ENCODE measurements around the gene LRTM1. TPM values are rescaled to one million over a fixed set of nuclear protein-coding genes. Genes with fewer than 3 reads are reported as not detected.

The LRTM1 gene
- total RNA-seq, 1 experiment from 2014 or later = not detected

GRCh38 chr3:54964081-54964480 lies 36.2 kb upstream of the LRTM1 start:
- Histone ChIP-seq H3K36me3 (ENCODE audit: insufficient read depth, low read length) (no peaks in the 10 kb centered on the region), H3K9ac (ENCODE audit: low read length) (no peak overlapping the region), H3K9me2 (replicated peaks; ENCODE audit: insufficient read depth, low read length) (no peaks in the 10 kb centered on the region), H3K4me3 (ENCODE audit: low read length) (no peak overlapping the region), H4K20me1 (ENCODE audit: insufficient read depth, low read depth, low read length) (no peaks in the 10 kb centered on the region), H3K9me3 (ENCODE audit: low read length) (no peaks in the 10 kb centered on the region), H3K4me2 (ENCODE audit: low read depth, low read length, poor library complexity, severe bottlenecking) (no peak overlapping the region), H3K79me2 (ENCODE audit: low read length) (no peaks in the 10 kb centered on the region), H2AFZ (ENCODE audit: low read length) (no peak overlapping the region), H3K4me1 (ENCODE audit: low read length) (no peaks in the 10 kb centered on the region), H3K27ac (ENCODE audit: low read length) (no peak overlapping the region), H3K27me3 (ENCODE audit: low read length) (no peaks in the 10 kb centered on the region)
- DNase-seq = no peak

- H3K79me2 ChIP-seq (ENCODE audit: low read length) = no peaks in the 10 kb centered on the region
These were observed 35.8 kb upstream of the LRTM1 start for GRCh38 chr3:54963641-54964040.

GRCh38 chr3:54962200-54962599 lies 34.3 kb upstream of the LRTM1 start:
- no peaks in the 10 kb centered on the region for H3K4me1 ChIP-seq (ENCODE audit: low read length)
- no peaks in the 10 kb centered on the region for H3K9me3 ChIP-seq (ENCODE audit: low read length)

More at GRCh38 chr3:54963641-54964040, 35.8 kb upstream of the LRTM1 start:
- Histone ChIP-seq H3K4me1 (ENCODE audit: low read length) (no peaks in the 10 kb centered on the region), H3K9ac (ENCODE audit: low read length) (no peak overlapping the region), H3K36me3 (ENCODE audit: insufficient read depth, low read length) (no peaks in the 10 kb centered on the region), H3K9me3 (ENCODE audit: low read length) (no peaks in the 10 kb centered on the region), H3K4me3 (ENCODE audit: low read length) (no peak overlapping the region), H2AFZ (ENCODE audit: low read length) (no peak overlapping the region), H3K9me2 (replicated peaks; ENCODE audit: insufficient read depth, low read length) (no peaks in the 10 kb centered on the region), H3K27me3 (ENCODE audit: low read length) (no peaks in the 10 kb centered on the region), H3K27ac (ENCODE audit: low read length) (no peak overlapping the region), H4K20me1 (ENCODE audit: insufficient read depth, low read depth, low read length) (no peaks in the 10 kb centered on the region), H3K4me2 (ENCODE audit: low read depth, low read length, poor library complexity, severe bottlenecking) (no peak overlapping the region)
- DNase-seq = no peak

GRCh38 chr3:54960701-54961100 lies 32.8 kb upstream of the LRTM1 start:
- Histone ChIP-seq H3K4me3 (ENCODE audit: low read length) (no peak overlapping the region), H3K36me3 (ENCODE audit: insufficient read depth, low read length) (no peaks in the 10 kb centered on the region), H3K79me2 (ENCODE audit: low read length) (no peaks in the 10 kb centered on the region), H2AFZ (ENCODE audit: low read length) (no peak overlapping the region), H4K20me1 (ENCODE audit: insufficient read depth, low read depth, low read length) (no peaks in the 10 kb centered on the region), H3K9me3 (ENCODE audit: low read length) (no peaks in the 10 kb centered on the region), H3K27ac (ENCODE audit: low read length) (no peak overlapping the region), H3K27me3 (ENCODE audit: low read length) (no peaks in the 10 kb centered on the region), H3K4me2 (ENCODE audit: low read depth, low read length, poor library complexity, severe bottlenecking) (no peak overlapping the region), H3K9ac (ENCODE audit: low read length) (no peak overlapping the region), H3K4me1 (ENCODE audit: low read length) (no peaks in the 10 kb centered on the region), H3K9me2 (replicated peaks; ENCODE audit: insufficient read depth, low read length) (no peaks in the 10 kb centered on the region)
- DNase-seq = no peak

More at GRCh38 chr3:54962200-54962599, 34.3 kb upstream of the LRTM1 start:
- DNase-seq = no peak
- H3K79me2 ChIP-seq (ENCODE audit: low read length) = no peaks in the 10 kb centered on the region
- no peak overlapping the region for H2AFZ ChIP-seq (ENCODE audit: low read length)
- no peak overlapping the region for H3K9ac ChIP-seq (ENCODE audit: low read length)
- no peak overlapping the region for H3K27ac ChIP-seq (ENCODE audit: low read length)
- no peak overlapping the region for H3K4me3 ChIP-seq (ENCODE audit: low read length)
- no peak overlapping the region for H3K4me2 ChIP-seq (ENCODE audit: low read depth, low read length, poor library complexity, severe bottlenecking)
- no peaks in the 10 kb centered on the region for H3K36me3 ChIP-seq (ENCODE audit: insufficient read depth, low read length)
- no peaks in the 10 kb centered on the region for H3K9me2 ChIP-seq (replicated peaks; ENCODE audit: insufficient read depth, low read length)
- H3K27me3 ChIP-seq (ENCODE audit: low read length) = no peaks in the 10 kb centered on the region
- no peaks in the 10 kb centered on the region for H4K20me1 ChIP-seq (ENCODE audit: insufficient read depth, low read depth, low read length)

GRCh38 chr3:54960082-54960481 lies 32.2 kb upstream of the LRTM1 start:
- Histone ChIP-seq H2AFZ (ENCODE audit: low read length) (no peak overlapping the region), H4K20me1 (ENCODE audit: insufficient read depth, low read depth, low read length) (no peaks in the 10 kb centered on the region), H3K36me3 (ENCODE audit: insufficient read depth, low read length) (no peaks in the 10 kb centered on the region), H3K4me2 (ENCODE audit: low read depth, low read length, poor library complexity, severe bottlenecking) (no peak overlapping the region), H3K4me1 (ENCODE audit: low read length) (no peaks in the 10 kb centered on the region), H3K27ac (ENCODE audit: low read length) (no peak overlapping the region), H3K4me3 (ENCODE audit: low read length) (no peak overlapping the region), H3K79me2 (ENCODE audit: low read length) (no peaks in the 10 kb centered on the region), H3K27me3 (ENCODE audit: low read length) (no peaks in the 10 kb centered on the region), H3K9ac (ENCODE audit: low read length) (no peak overlapping the region), H3K9me2 (replicated peaks; ENCODE audit: insufficient read depth, low read length) (no peaks in the 10 kb centered on the region), H3K9me3 (ENCODE audit: low read length) (no peaks in the 10 kb centered on the region)
- no peak for DNase-seq

GRCh38 chr3:54957711-54958110 lies 29.9 kb upstream of the LRTM1 start:
- no peak overlapping the region for H3K4me3 ChIP-seq (ENCODE audit: low read length)
- H3K9me3 ChIP-seq (ENCODE audit: low read length) = no peaks in the 10 kb centered on the region
- no peaks in the 10 kb centered on the region for H4K20me1 ChIP-seq (ENCODE audit: insufficient read depth, low read depth, low read length)
- no peaks in the 10 kb centered on the region for H3K4me1 ChIP-seq (ENCODE audit: low read length)
- no peak overlapping the region for H3K4me2 ChIP-seq (ENCODE audit: low read depth, low read length, poor library complexity, severe bottlenecking)
- no peak overlapping the region for H3K9ac ChIP-seq (ENCODE audit: low read length)
- H3K27me3 ChIP-seq (ENCODE audit: low read length) = no peaks in the 10 kb centered on the region
- no peaks in the 10 kb centered on the region for H3K79me2 ChIP-seq (ENCODE audit: low read length)
- no peak for DNase-seq
- H3K9me2 ChIP-seq (replicated peaks; ENCODE audit: insufficient read depth, low read length) = no peaks in the 10 kb centered on the region
- no peak overlapping the region for H2AFZ ChIP-seq (ENCODE audit: low read length)
- no peak overlapping the region for H3K27ac ChIP-seq (ENCODE audit: low read length)
- H3K36me3 ChIP-seq (ENCODE audit: insufficient read depth, low read length) = no peaks in the 10 kb centered on the region

GRCh38 chr3:54955941-54956340 lies 28.1 kb upstream of the LRTM1 start:
- no peak overlapping the region for H3K9ac ChIP-seq (ENCODE audit: low read length)

GRCh38 chr3:54955496-54955895 lies 27.6 kb upstream of the LRTM1 start:
- Histone ChIP-seq H3K9ac (ENCODE audit: low read length) (no peak overlapping the region), H3K4me1 (ENCODE audit: low read length) (no peaks in the 10 kb centered on the region), H3K27ac (ENCODE audit: low read length) (no peak overlapping the region), H3K36me3 (ENCODE audit: insufficient read depth, low read length) (no peaks in the 10 kb centered on the region), H2AFZ (ENCODE audit: low read length) (no peak overlapping the region), H3K9me3 (ENCODE audit: low read length) (no peaks in the 10 kb centered on the region), H3K4me2 (ENCODE audit: low read depth, low read length, poor library complexity, severe bottlenecking) (no peak overlapping the region), H3K27me3 (ENCODE audit: low read length) (no peaks in the 10 kb centered on the region), H3K9me2 (replicated peaks; ENCODE audit: insufficient read depth, low read length) (no peaks in the 10 kb centered on the region), H3K79me2 (ENCODE audit: low read length) (no peaks in the 10 kb centered on the region), H3K4me3 (ENCODE audit: low read length) (no peak overlapping the region), H4K20me1 (ENCODE audit: insufficient read depth, low read depth, low read length) (no peaks in the 10 kb centered on the region)
- DNase-seq = no peak

More at GRCh38 chr3:54955941-54956340, 28.1 kb upstream of the LRTM1 start:
- Histone ChIP-seq H3K4me2 (ENCODE audit: low read depth, low read length, poor library complexity, severe bottlenecking) (no peak overlapping the region), H3K4me1 (ENCODE audit: low read length) (no peaks in the 10 kb centered on the region), H3K9me2 (replicated peaks; ENCODE audit: insufficient read depth, low read length) (no peaks in the 10 kb centered on the region), H4K20me1 (ENCODE audit: insufficient read depth, low read depth, low read length) (no peaks in the 10 kb centered on the region), H3K9me3 (ENCODE audit: low read length) (no peaks in the 10 kb centered on the region), H3K27ac (ENCODE audit: low read length) (no peak overlapping the region), H2AFZ (ENCODE audit: low read length) (no peak overlapping the region), H3K4me3 (ENCODE audit: low read length) (no peak overlapping the region), H3K27me3 (ENCODE audit: low read length) (no peaks in the 10 kb centered on the region), H3K36me3 (ENCODE audit: insufficient read depth, low read length) (no peaks in the 10 kb centered on the region), H3K79me2 (ENCODE audit: low read length) (no peaks in the 10 kb centered on the region)
- DNase-seq = no peak

- no peak overlapping the region for H3K4me2 ChIP-seq (ENCODE audit: low read depth, low read length, poor library complexity, severe bottlenecking)
- no peaks in the 10 kb centered on the region for H3K27me3 ChIP-seq (ENCODE audit: low read length)
- no peak for DNase-seq
- no peaks in the 10 kb centered on the region for H4K20me1 ChIP-seq (ENCODE audit: insufficient read depth, low read depth, low read length)
- H3K9ac ChIP-seq (ENCODE audit: low read length) = no peak overlapping the region
- H2AFZ ChIP-seq (ENCODE audit: low read length) = no peak overlapping the region
- no peaks in the 10 kb centered on the region for H3K4me1 ChIP-seq (ENCODE audit: low read length)
- no peak overlapping the region for H3K4me3 ChIP-seq (ENCODE audit: low read length)
- no peaks in the 10 kb centered on the region for H3K36me3 ChIP-seq (ENCODE audit: insufficient read depth, low read length)
- no peaks in the 10 kb centered on the region for H3K79me2 ChIP-seq (ENCODE audit: low read length)
- H3K9me3 ChIP-seq (ENCODE audit: low read length) = no peaks in the 10 kb centered on the region
- H3K27ac ChIP-seq (ENCODE audit: low read length) = no peak overlapping the region
- H3K9me2 ChIP-seq (replicated peaks; ENCODE audit: insufficient read depth, low read length) = no peaks in the 10 kb centered on the region
These were observed 26.7 kb upstream of the LRTM1 start for GRCh38 chr3:54954521-54954920.
